Left renal pelvis (tissue), 4 donors: ENCODE results near the gene CPHXL2. TPM values are rescaled to one million over a fixed set of nuclear protein-coding genes. Genes with fewer than 3 reads are reported as not detected.

ENCODE experiments used
- DNase-seq, 4 donors: peaks; one replicate each; pipeline ENCODE4 v3.0.0-alpha.2; 2013; ENCODE audit warnings: low read depth in 4 of 4, low spot score in 3 of 4
- polyA plus RNA-seq, 4 donors: library from polyadenylated mRNA; unstranded; fragments of 120-200 nt; gene quantifications; one replicate each; pipeline ENCODE4 v1.2.1, GENCODE V29; 2013; ENCODE audit not compliant: insufficient read length in 4 of 4

Gene CPHXL2
- under 1 TPM in 2 of 4 donors, not detected in 2; 0.15 to 0.19 TPM for polyA plus RNA-seq

- no peak for DNase-seq
Observed at GRCh38 chr16:75676909-75677308, at the start of gene CPHXL2. TSS of gene CPHXL2 (minus strand) at chr16:75677009. CDS start at chr16:75676999, 10 bp downstream.

GRCh38 chr16:75726390-75726789, 49.6 kb upstream of the CPHXL2 start, which contains the start of gene CPHXL:
TSS of gene CPHXL (minus strand) at chr16:75726490. CDS start at chr16:75726442, 48 bp downstream.
- DNase-seq: no peak

GRCh38 chr16:75718452-75718851, 41.6 kb upstream of the CPHXL2 start:
- no peak for DNase-seq

GRCh38 chr16:75714661-75715060, 37.9 kb upstream of the CPHXL2 start:
- DNase-seq: no peak

- no peak for DNase-seq
Observed at GRCh38 chr16:75710344-75710743, 33.5 kb upstream of the CPHXL2 start.

- DNase-seq: no peak
Observed at GRCh38 chr16:75703306-75703705, 26.5 kb upstream of the CPHXL2 start.

GRCh38 chr16:75702242-75702641, 25.4 kb upstream of the CPHXL2 start:
- DNase-seq: no peak

- DNase-seq: no peak
Observed at GRCh38 chr16:75701361-75701760, 24.6 kb upstream of the CPHXL2 start, which contains the start of gene DUXB. TSS of gene DUXB (minus strand) at chr16:75701461. CDS start at chr16:75701418, 43 bp downstream.

- DNase-seq: no peak
Observed at GRCh38 chr16:75697571-75697970, 20.8 kb upstream of the CPHXL2 start.

GRCh38 chr16:75695708-75696107, 18.9 kb upstream of the CPHXL2 start:
- no peak for DNase-seq

GRCh38 chr16:75687361-75687760, 10.6 kb upstream of the CPHXL2 start:
- no peak for DNase-seq

GRCh38 chr16:75682308-75682707, 5.5 kb upstream of the CPHXL2 start:
- DNase-seq: no peak

- DNase-seq: no peak
Observed at GRCh38 chr16:75679366-75679765, 2.6 kb upstream of the CPHXL2 start.

- DNase-seq: no peak
Observed at GRCh38 chr16:75667503-75667902, 9.3 kb downstream of the CPHXL2 start.

GRCh38 chr16:75660726-75661302, 16.0 kb downstream of the CPHXL2 start:
- DNase-seq: no peak

- DNase-seq: no peak
Observed at GRCh38 chr16:75660321-75660720, 16.5 kb downstream of the CPHXL2 start.

GRCh38 chr16:75658175-75658574, 18.6 kb downstream of the CPHXL2 start:
- no peak for DNase-seq

- DNase-seq: no peak
Observed at GRCh38 chr16:75653922-75654321, 22.9 kb downstream of the CPHXL2 start.

- peak; percentile 73 to 82 (median 76) for DNase-seq
Observed at GRCh38 chr16:75648265-75649076, 28.3 kb downstream of the CPHXL2 start.

GRCh38 chr16:75647492-75648264, 29.1 kb downstream of the CPHXL2 start, which contains the start of the genes KARS1 and TERF2IP:
TSS of gene KARS1 (minus strand) at chr16:75647665. CDS start at chr16:75647639, 26 bp downstream.
TSS of gene TERF2IP (plus strand) at chr16:75647773. CDS start at chr16:75647883, 110 bp downstream.
- DNase-seq: peak; percentile 84 to 86 (median 84)

GRCh38 chr16:75647112-75647491, 29.7 kb downstream of the CPHXL2 start:
- DNase-seq: no peak
